GM12878 (cell line): ENCODE measurements around the gene GINM1. TPM values are rescaled to one million over a fixed set of nuclear protein-coding genes. Genes with fewer than 3 reads are reported as not detected.
A peak's percentile ranks its signal among the peaks of the same experiment; 100 is the strongest.

Source experiments
- ATAC-seq: fragments of 200-7000 bp; cut with Tn5 transposase; 3 replicates; pipeline ENCODE4 v1.9.1; 2020; ENCODE audit warnings: mild to moderate bottlenecking, moderate library complexity
- Bru-seq: library from RNA; stranded (reverse); fragments of 400-500 nt; gene quantifications from one replicate; lab custom pipeline; 2021; lab: Mats Ljungman, UMichigan
- BruChase-seq, 2 experiments: library from RNA; stranded (reverse); fragments of 400-500 nt; gene quantifications; one replicate each; lab custom pipeline; 2021; lab: Mats Ljungman, UMichigan
- BruUV-seq: library from RNA; stranded (reverse); fragments of 400-500 nt; replicated peaks from 2 replicates; lab custom pipeline; 2021; lab: Mats Ljungman, UMichigan
- CTCF ChIA-PET: fragments of 300-600 bp; sonication (Branson Sonifier 250); formaldehyde crosslinking; extraction: SDS; loops from one replicate; lab custom pipeline; 2021; ENCODE audit warnings: inconsistent platforms; lab: Yijun Ruan, JAX
- POLR2A ChIA-PET: fragments of 350-600 bp; formaldehyde crosslinking; extraction: SDS; loops from one replicate; lab custom pipeline; 2021; ENCODE audit warnings: inconsistent platforms; lab: Charles Lee
- RAD21 ChIA-PET: fragments of 300-600 bp; sonication (Branson Sonifier 250); formaldehyde crosslinking; loops from one replicate; lab custom pipeline; 2023; ENCODE audit warnings: antibody characterized with exemption; ENCODE audit not compliant: unreplicated experiment; lab: Charles Lee
- SMC1A ChIA-PET: fragments of 300-600 bp; sonication (Branson Sonifier 250); formaldehyde crosslinking; loops from one replicate; lab custom pipeline; 2023; ENCODE audit not compliant: unreplicated experiment, uncharacterized antibody; lab: Charles Lee
- DNase-seq: peaks from one replicate; pipeline ENCODE4 v3.0.0-alpha.2; 2011; ENCODE audit warnings: low read depth, low spot score
- FAIRE-seq: peaks from 3 replicates; lab custom pipeline; 2011; peaks lifted over from hg19 to GRCh38; lab: Jason Lieb, UNC
- H2AFZ ChIP-seq: 2 replicates; pipeline ENCODE4 v1.6.0; 2011; ENCODE audit warnings: low read depth, low read length, control low read depth; ENCODE audit not compliant: control insufficient read depth
- H3K27ac ChIP-seq: 2 replicates; pipeline ENCODE4 v1.5.1; 2011; ENCODE audit warnings: control low read depth; ENCODE audit not compliant: control insufficient read depth, insufficient read depth
- H3K27me3 ChIP-seq, 2 experiments: replicated peaks in 1 of 2; 2 replicates each; pipeline versions ENCODE4 v1.6.0 to v1.6.1; 2011; ENCODE audit warnings: low read length in 1 of 2; ENCODE audit not compliant: control insufficient read depth in 2 of 2, insufficient read depth in 2 of 2
- H3K36me3 ChIP-seq, 2 experiments: 2 replicates each; pipeline ENCODE4 v1.5.1; 2011; ENCODE audit warnings: low read length in 1 of 2; ENCODE audit not compliant: control insufficient read depth in 2 of 2, insufficient read depth in 2 of 2
- H3K4me1 ChIP-seq: 2 replicates; pipeline ENCODE4 v1.6.1; 2011; ENCODE audit warnings: mild to moderate bottlenecking, low read length, moderate library complexity, mixed read lengths; ENCODE audit not compliant: control insufficient read depth, insufficient read depth
- H3K4me2 ChIP-seq: 2 replicates; pipeline ENCODE4 v1.6.0; 2011; ENCODE audit warnings: control low read depth; ENCODE audit not compliant: control insufficient read depth, insufficient read depth
- H3K4me3 ChIP-seq: fragments of 200-600 bp; sonication (generic); 2 replicates; pipeline ENCODE4 v1.5.1; 2016
- H3K79me2 ChIP-seq: 2 replicates; pipeline ENCODE4 v1.6.0; 2011; ENCODE audit warnings: low read length; ENCODE audit not compliant: control insufficient read depth, insufficient read depth
- H3K9ac ChIP-seq: 2 replicates; pipeline ENCODE4 v1.8.0; 2011; ENCODE audit warnings: low read length, control low read depth, mixed read lengths; ENCODE audit not compliant: control insufficient read depth, insufficient read depth
- H3K9me3 ChIP-seq: replicated peaks from 3 replicates; pipeline ENCODE4 v1.5.1; 2011; ENCODE audit warnings: mild to moderate bottlenecking, low read length; ENCODE audit not compliant: control insufficient read depth, insufficient read depth
- H4K20me1 ChIP-seq: 2 replicates; pipeline ENCODE4 v1.6.0; 2011; ENCODE audit not compliant: control insufficient read depth, insufficient read depth
- CEBPZ ChIP-seq: fragments of 150-350 bp; IDR thresholded peaks from 2 replicates; pipeline ENCODE4 v1.6.1; 2016; ENCODE audit warnings: low read depth, low read length
- FOXM1 ChIP-seq: IDR thresholded peaks from 2 replicates; pipeline ENCODE4 v1.6.1; 2012; ENCODE audit warnings: low read depth, mild to moderate bottlenecking, inconsistent platforms, low read length, moderate library complexity
- JUNB ChIP-seq: IDR thresholded peaks from 2 replicates; pipeline ENCODE4 v1.6.1; 2016; ENCODE audit warnings: antibody characterized with exemption, mild to moderate bottlenecking
- MTA2 ChIP-seq: fragments of 450-650 bp; IDR thresholded peaks from 2 replicates; pipeline ENCODE4 v1.6.1; 2016; ENCODE audit warnings: low read depth, mild to moderate bottlenecking, moderate library complexity
- MXI1 ChIP-seq: fragments of 150-350 bp; IDR thresholded peaks from 2 replicates; pipeline ENCODE4 v1.6.1; 2011; ENCODE audit warnings: low read depth, mild to moderate bottlenecking, inconsistent platforms, low read length, improper control_type of control experiment
- NR2F1 ChIP-seq: fragments of 450-650 bp; conservative IDR thresholded peaks from 2 replicates; pipeline ENCODE4 v1.6.1; 2017; ENCODE audit warnings: mild to moderate bottlenecking
- RAD51 ChIP-seq: fragments of 450-650 bp; IDR thresholded peaks from 2 replicates; pipeline ENCODE4 v1.6.1; 2016; ENCODE audit warnings: moderate library complexity, mild to moderate bottlenecking, inconsistent platforms
- RELA ChIP-seq: fragments of 450-650 bp; IDR thresholded peaks from 2 replicates; pipeline ENCODE4 v1.8.0; 2014; ENCODE audit warnings: borderline replicate concordance; ENCODE audit not compliant: partially characterized antibody
- SMAD1 ChIP-seq: fragments of 450-650 bp; IDR thresholded peaks from 2 replicates; pipeline ENCODE4 v1.6.1; 2018; ENCODE audit warnings: mild to moderate bottlenecking, low read depth; ENCODE audit not compliant: partially characterized antibody
- STAT3 ChIP-seq: IDR thresholded peaks from 2 replicates; pipeline ENCODE4 v1.6.1; 2011; ENCODE audit warnings: low read depth, low read length, improper control_type of control experiment
- TCF7 ChIP-seq: IDR thresholded peaks from 2 replicates; pipeline ENCODE4 v1.6.1; 2014; ENCODE audit warnings: antibody characterized with exemption, borderline replicate concordance
- WRNIP1 ChIP-seq: IDR thresholded peaks from 2 replicates; pipeline ENCODE4 v1.6.1; 2011; ENCODE audit warnings: low read depth, low read length, improper control_type of control experiment, borderline replicate concordance
- ZNF274 ChIP-seq: IDR thresholded peaks from one replicate; pipeline ENCODE4 v1.8.0; 2011; ENCODE audit not compliant: insufficient read length, insufficient read depth
- WGBS: methylation state at CpG from one replicate; pipeline ENCODE4 v1.1.6; 2016; ENCODE audit warnings: low lambda C conversion rate; ENCODE audit not compliant: insufficient replicate concordance, insufficient coverage; ENCODE audit errors: missing lambda C conversion rate; 5-methylcytosine and 5-hydroxymethylcytosine counted together
- in situ Hi-C: fragments of 300-500 bp; cut with MboI; formaldehyde crosslinking; loops from 9 replicates; pipeline ENCODE4 v1.14.3; 2018; ENCODE audit warnings: mixed read lengths
- intact Hi-C: fragments of 100-400 bp; cut with micrococcal nuclease; formaldehyde crosslinking; loops from one replicate; pipeline ENCODE4 v1.14.2; 2022; ENCODE audit not compliant: unreplicated experiment
- long read RNA-seq, 2 experiments: library from polyadenylated mRNA; unstranded; transcript quantifications; one replicate each; pipeline ENCODE4 v2.0.0, GENCODE V29; 2019 to 2020
- polyA minus RNA-seq, 3 experiments: library from RNA; depleted of rRNA, polyadenylated mRNA; stranded (reverse); fragments of >200 nt; gene quantifications; 2 replicates each; pipeline ENCODE4 v1.2.3, GENCODE V29; 2011
- polyA plus RNA-seq, 11 experiments: library from polyadenylated mRNA; depleted of rRNA in 4 of 11; unstranded in 6 of 11; stranded (reverse) in 5 of 11; fragments of >200 nt; fragmentation: Nextera tagmentation in 4 of 11; fragmentation: Illumina TruSeq in 1 of 11; extraction: Ambion mirVana in 4 of 11; extraction: Trizol in 1 of 11; gene quantifications; 1 replicate in 1 of 11; 2 replicates in 10 of 11; pipeline versions ENCODE4 v1.2.1 to v1.2.3, GENCODE V29; 2011 to 2016; ENCODE audit warnings: inconsistent platforms in 2 of 11, missing spikeins in 2 of 11, low read depth in 1 of 11
- total RNA-seq, 4 experiments: library from RNA; depleted of rRNA in 3 of 4; stranded (reverse); fragments of >200 nt in 3 of 4; fragmentation: Illumina TruSeq in 1 of 4; extraction: Trizol in 1 of 4; gene quantifications; 2 replicates each; pipeline versions ENCODE4 v1.2.1 to v1.2.3, GENCODE V29; 2013 to 2021

Gene GINM1
- total RNA-seq (2013; cell fraction: nucleolus; rRNA removed), result 32.0 and 35.4 TPM in 2 replicates
- 30.8 and 35.4 TPM in 2 replicates for total RNA-seq (2014; rRNA removed)
- total RNA-seq (2014; rRNA removed; fragmentation: Illumina TruSeq; extraction: Trizol), result 37.3 and 37.4 TPM in 2 replicates
- 28.7 and 29.3 TPM in 2 replicates for total RNA-seq (2021)
- 15.6 TPM for polyA plus RNA-seq (2011; ENCODE audit: low read depth)
- 21.3 and 31.0 TPM in 2 replicates for polyA plus RNA-seq (2011; rRNA removed)
- 9.6 and 10.9 TPM in 2 replicates for polyA plus RNA-seq (2011; cell fraction: cytosol; rRNA removed)
- 5.8 and 6.3 TPM in 2 replicates for polyA plus RNA-seq (2011; cell fraction: nucleus; rRNA removed)
- 31.9 and 39.5 TPM in 2 replicates for polyA plus RNA-seq (2012)
- 30.8 and 36.1 TPM in 2 replicates for polyA plus RNA-seq (2014; fragmentation: Illumina TruSeq; extraction: Trizol)
- polyA plus RNA-seq (2014; fragmentation: Nextera tagmentation; extraction: Ambion mirVana), result 10 to 100 TPM; 10.6 to 20.3 TPM
- polyA plus RNA-seq (2014; rRNA removed), result 28.0 and 31.0 TPM in 2 replicates
- polyA plus RNA-seq (2016; fragmentation: Nextera tagmentation; extraction: Ambion mirVana), result 10 to 100 TPM; 37.9 to 38.1 TPM
- polyA minus RNA-seq (2011; rRNA and poly(A)+ RNA removed), result 6.1 and 7.5 TPM in 2 replicates
- polyA minus RNA-seq (2011; cell fraction: cytosol; rRNA and poly(A)+ RNA removed), result 7.8 and 9.6 TPM in 2 replicates
- polyA minus RNA-seq (2011; cell fraction: nucleus; rRNA and poly(A)+ RNA removed), result 2.5 and 3.4 TPM in 2 replicates
- Bru-seq, nascent RNA, result percentile 90 among the genes with signal in this experiment
- percentile 87 among the genes with signal in this experiment for BruChase-seq, experiment 1, labeled RNA remaining after a 6-hour chase
- percentile 88 among the genes with signal in this experiment for BruChase-seq, experiment 2, labeled RNA remaining after a 2-hour chase
- long read RNA-seq, experiment 1, transcript GINM1-201 (8 exons, 2,024 nt), result major isoform, 8 of 8 reads
- long read RNA-seq, experiment 1, partial matches to known transcripts, result 0 of 8 reads
- long read RNA-seq, experiment 1, other reads (novel, unspliced or antisense), result 0 of 8 reads
- long read RNA-seq, experiment 2, transcript GINM1-201 (8 exons, 2,024 nt), result major isoform, 112 of 126 reads
- long read RNA-seq, experiment 2, partial matches to known transcripts, result 2 of 126 reads
- long read RNA-seq, experiment 2, other reads (novel, unspliced or antisense), result 12 of 126 reads

GRCh38 chr6:149565527-149566409, at the start of gene GINM1:
GINM1 (plus strand) TSS chr6:149566375; CDS start chr6:149566415, 40 bp downstream.
- in situ Hi-C loops (no loop called here), intact Hi-C loops (loop anchor here (2.0 to 5.0 kb wide), 4 partner anchors 83 to 182 kb away; partner anchors contain the start of genes KATNA1, LATS1, NUP43 and PCMT1)
- H4K20me1 ChIP-seq, result no peaks in the 10 kb centered on the region
- ATAC-seq (peak; percentile 86), FAIRE-seq (peak; percentile 66), DNase-seq (peak; percentile 90)
- H3K36me3 ChIP-seq, result no peaks in the 10 kb centered on the region
- H3K4me3 ChIP-seq, result peak within 1 kb of the TSS; percentile 97
- H3K27me3 ChIP-seq, result no peaks in the 10 kb centered on the region
- peaks cover 13% of the 10 kb centered on the region; the same call in 1 of the 2 replicates for H3K4me1 ChIP-seq
- no peaks in the 10 kb centered on the region for H3K9me3 ChIP-seq
- CTCF ChIA-PET, result interaction anchor here (0.6 to 2.1 kb wide), 4 partner anchors 16 to 1038 kb away, joined by 3 to 6 read pairs (median 4); no protein-coding TSS in a partner anchor
- RAD21 ChIA-PET, result interaction anchor here (0.6 to 2.2 kb wide), 8 partner anchors 13 to 152 kb away, joined by 3 to 8 read pairs (median 3); partner anchors contain the start of gene LATS1
- under 1% methylated on average over 36 of the region's 59 CpGs for WGBS
- BruUV-seq, result no TSS peak
- peak within 1 kb of the TSS; percentile 96 for H3K9ac ChIP-seq
- POLR2A ChIA-PET, result interaction anchor here (0.6 to 1.3 kb wide), 8 partner anchors 10 to 140 kb away, joined by 3 to 8 read pairs (median 4); no protein-coding TSS in a partner anchor
- peak within 1 kb of the TSS; percentile 94 for H3K27ac ChIP-seq
- H3K4me2 ChIP-seq, result peak within 1 kb of the TSS; percentile 79
- SMC1A ChIA-PET, result interaction anchor here (1.0 to 1.4 kb wide), 6 partner anchors 10 to 95 kb away, joined by 3 to 4 read pairs (median 3); no protein-coding TSS in a partner anchor
- H3K79me2 ChIP-seq, result peaks cover 41% of the 10 kb centered on the region
- peak within 1 kb of the TSS; percentile 86 for H2AFZ ChIP-seq
- no peak for TF ChIP-seq CEBPZ
- TF ChIP-seq MTA2, result peak; percentile 20; the same call in 1 of the 2 replicates
- TF ChIP-seq ZNF274, result no peak
- TF ChIP-seq NR2F1, result peak; percentile 46
- peak; percentile 64 for TF ChIP-seq FOXM1
- peak; percentile 51; the same call in 1 of the 2 replicates for TF ChIP-seq JUNB
- TF ChIP-seq RAD51, result peak; percentile 31; the same call in 1 of the 2 replicates
- TF ChIP-seq SMAD1, result peak; percentile 97
- peak; percentile 68; the same call in 1 of the 2 replicates for TF ChIP-seq STAT3
- TF ChIP-seq MXI1, result peak; percentile 94
- peak; percentile 32; the same call in 1 of the 2 replicates for TF ChIP-seq WRNIP1
- no peak for TF ChIP-seq TCF7
- TF ChIP-seq RELA, result no peak
